Bronchial epithelial cell (primary cell): Measurements from ENCODE around the gene IQSEC1. TPM values are rescaled to one million over a fixed set of nuclear protein-coding genes. Genes with fewer than 3 reads are reported as not detected.

Source experiments
- DNase-seq: peaks from one replicate; pipeline ENCODE4 v3.0.0-alpha.2; 2010; ENCODE audit warnings: low read depth
- FAIRE-seq: peaks from 2 replicates; lab custom pipeline; 2011; peaks lifted over from hg19 to GRCh38; lab: Jason Lieb, UNC
- H3K27me3 ChIP-seq: 2 replicates; pipeline ENCODE4 v1.5.1; 2011; ENCODE audit warnings: low read length; ENCODE audit not compliant: control insufficient read depth, insufficient read depth
- H3K36me3 ChIP-seq: 2 replicates; pipeline ENCODE4 v1.5.1; 2011; ENCODE audit warnings: low read length; ENCODE audit not compliant: control insufficient read depth, insufficient read depth
- H3K4me3 ChIP-seq: 2 replicates; pipeline ENCODE4 v1.5.1; 2011; ENCODE audit warnings: mild to moderate bottlenecking, low read depth, low read length, control low read depth
- CTCF ChIP-seq: IDR thresholded peaks from 2 replicates; pipeline ENCODE4 v1.5.1; 2011; ENCODE audit warnings: mild to moderate bottlenecking, moderate library complexity, low read length, control low read depth, inconsistent platforms; ENCODE audit not compliant: insufficient read depth, severe bottlenecking
- total RNA-seq: library from RNA; depleted of rRNA; stranded (reverse); fragments of >200 nt; gene quantifications from 2 replicates; pipeline ENCODE4 v1.2.1, GENCODE V29; 2014

Gene IQSEC1
- total RNA-seq, 1 donor from 2014 or later, result 6.6 TPM

GRCh38 chr3:13098192-13098988 lies 25.2 kb upstream of the IQSEC1 start:
- peaks cover 2% of the 10 kb centered on the region for H3K27me3 ChIP-seq
- DNase-seq (no peak), FAIRE-seq (no peak)
- no peak overlapping the region for H3K4me3 ChIP-seq
- no peaks in the 10 kb centered on the region for H3K36me3 ChIP-seq
- no peak for TF ChIP-seq CTCF

GRCh38 chr3:13096356-13096755 lies 23.1 kb upstream of the IQSEC1 start:
- TF ChIP-seq CTCF, result no peak
- H3K36me3 ChIP-seq, result no peaks in the 10 kb centered on the region
- no peak overlapping the region for H3K4me3 ChIP-seq
- H3K27me3 ChIP-seq, result peaks cover 2% of the 10 kb centered on the region
- no peak for FAIRE-seq
- DNase-seq, result no peak

GRCh38 chr3:13095408-13095937 lies 22.2 kb upstream of the IQSEC1 start:
- FAIRE-seq (no peak), DNase-seq (no peak)
- Histone ChIP-seq H3K36me3 (no peaks in the 10 kb centered on the region), H3K4me3 (no peak overlapping the region), H3K27me3 (peaks cover 2% of the 10 kb centered on the region)
- no peak for TF ChIP-seq CTCF

GRCh38 chr3:13093687-13094086 lies 20.5 kb upstream of the IQSEC1 start:
- no peak for TF ChIP-seq CTCF
- FAIRE-seq (no peak), DNase-seq (no peak)
- Histone ChIP-seq H3K4me3 (no peak overlapping the region), H3K27me3 (no peaks in the 10 kb centered on the region), H3K36me3 (no peaks in the 10 kb centered on the region)

- TF ChIP-seq CTCF, result no peak
- DNase-seq, result no peak
- FAIRE-seq, result no peak
- H3K36me3 ChIP-seq, result no peaks in the 10 kb centered on the region
- H3K4me3 ChIP-seq, result no peak overlapping the region
- no peaks in the 10 kb centered on the region for H3K27me3 ChIP-seq
Observed at GRCh38 chr3:13092621-13093617, 19.7 kb upstream of the IQSEC1 start.
